GM18505 (cell line): Measurements from ENCODE around the gene ITGA2.

Experiments used
- ATAC-seq: cut with Tn5 transposase; IDR thresholded peaks from one replicate; pipeline ENCODE4 v1.9.1; 2021; ENCODE audit not compliant: unreplicated experiment
- POLR2A ChIP-seq: IDR thresholded peaks from 4 replicates; pipeline ENCODE4 v1.6.1; 2011; ENCODE audit warnings: borderline replicate concordance; ENCODE audit not compliant: insufficient read depth, insufficient read length; ENCODE audit errors: extremely low read depth

The ITGA2 gene

GRCh38 chr5:52995914-52996313 is 6.8 kb downstream of the ITGA2 start:
- no peak for TF ChIP-seq POLR2A
- no peak for ATAC-seq

- TF ChIP-seq POLR2A, result no peak
- ATAC-seq, result no peak
These were observed 7.8 kb downstream of the ITGA2 start for GRCh38 chr5:52996979-52997378.

- no peak for ATAC-seq
- TF ChIP-seq POLR2A, result no peak
These were observed 8.3 kb downstream of the ITGA2 start for GRCh38 chr5:52997424-52997823.

GRCh38 chr5:52998552-52999313 is 9.6 kb downstream of the ITGA2 start:
- no peak for TF ChIP-seq POLR2A
- peak; percentile 81 for ATAC-seq

GRCh38 chr5:52999344-52999949 is 10.3 kb downstream of the ITGA2 start:
- no peak for TF ChIP-seq POLR2A

GRCh38 chr5:53001541-53001940 is 12.4 kb downstream of the ITGA2 start:
- no peak for TF ChIP-seq POLR2A

More at GRCh38 chr5:52999344-52999949, 10.3 kb downstream of the ITGA2 start:
- ATAC-seq, result peak; percentile 27

GRCh38 chr5:53002491-53002890 is 13.3 kb downstream of the ITGA2 start:
- TF ChIP-seq POLR2A, result no peak
- no peak for ATAC-seq

More at GRCh38 chr5:53001541-53001940, 12.4 kb downstream of the ITGA2 start:
- no peak for ATAC-seq

GRCh38 chr5:53003144-53003543 is 14.0 kb downstream of the ITGA2 start:
- ATAC-seq, result no peak
- TF ChIP-seq POLR2A, result no peak

- no peak for ATAC-seq
- no peak for TF ChIP-seq POLR2A
These were observed 18.0 kb downstream of the ITGA2 start for GRCh38 chr5:53006911-53007890.

- TF ChIP-seq POLR2A, result no peak
- ATAC-seq, result peak; percentile 99
These were observed 19.6 kb downstream of the ITGA2 start for GRCh38 chr5:53008751-53009150.

- no peak for TF ChIP-seq POLR2A
- ATAC-seq, result no peak
These were observed 20.7 kb downstream of the ITGA2 start for GRCh38 chr5:53009816-53010215.

GRCh38 chr5:53010814-53011213 is 21.7 kb downstream of the ITGA2 start:
- no peak for ATAC-seq
- no peak for TF ChIP-seq POLR2A

- no peak for ATAC-seq
- TF ChIP-seq POLR2A, result no peak
These were observed 22.1 kb downstream of the ITGA2 start for GRCh38 chr5:53011233-53011632.
